Measurements from ENCODE around the gene AGO1. TPM values are rescaled to one million over a fixed set of nuclear protein-coding genes. Genes with fewer than 3 reads are reported as not detected.

The AGO1 gene
- total and polyA plus RNA-seq, 2 of the 8 experiments (the other 6 are each of a cell fraction or from before 2014, with no cell fraction given) = 15.1 to 73.7 TPM

- ChIA-PET CTCF (ENCODE audit: partially characterized antibody) (interaction anchor here (0.8 to 2.3 kb wide), 5 partner anchors 19 to 73 kb away, joined by 3 to 10 read pairs (median 3); partner anchors contain the start of genes AGO1 and AGO3), POLR2A (ENCODE audit: partially characterized antibody) (no interaction called here)
- H3K4me1 ChIP-seq (replicated peaks in 1 of 4; ENCODE audit: control insufficient read depth in 3 of 4, insufficient read depth in 4 of 4, low read length in 3 of 4) = 0 out of 7 replicates have a peak, but pooled peaks cover 0 to 1% (median 0%) of the 10 kb centered on the region in 4 experiments
- no peak overlapping the region for H3K27ac ChIP-seq (ENCODE audit: low read depth, low read length)
- H4K91ac ChIP-seq (replicated peaks; ENCODE audit: insufficient read length, low read length) = no peak overlapping the region
- no peak overlapping the region for H3K18ac ChIP-seq (ENCODE audit: extremely low read depth, low read length)
- H3K4me2 ChIP-seq (ENCODE audit: insufficient read depth in 1 of 2, low read depth in 2 of 2, low read length in 2 of 2) = no peak overlapping the region
- no peak overlapping the region for H3K4me3 ChIP-seq (ENCODE audit: extremely low read depth in 1 of 4, insufficient read depth in 2 of 4, low read depth in 3 of 4, low read length in 4 of 4)
- no peak for DNase-seq (ENCODE audit: low read depth in 1 of 2, low spot score in 2 of 2)
- H3K9ac ChIP-seq (replicated peaks in 1 of 4; ENCODE audit: extremely low read depth in 1 of 4, low read depth in 3 of 4, low read length in 3 of 4) = no peak overlapping the region
- H2BK12ac ChIP-seq (ENCODE audit: low read depth, low read length) = no peak overlapping the region
- no peak overlapping the region for H3K14ac ChIP-seq (ENCODE audit: insufficient read length)
- H2AFZ ChIP-seq (ENCODE audit: low read length) = no peak overlapping the region
- no peaks in the 10 kb centered on the region for H4K20me1 ChIP-seq (replicated peaks in 1 of 2; ENCODE audit: control insufficient read depth in 1 of 2, insufficient read depth in 2 of 2, low read length in 2 of 2)
- no peaks in the 10 kb centered on the region for H3K23me2 ChIP-seq (ENCODE audit: low read depth, low read length)
- no peak overlapping the region for H3K23ac ChIP-seq (ENCODE audit: insufficient read length)
- no peak overlapping the region for H3K4ac ChIP-seq (replicated peaks; ENCODE audit: insufficient read length, low read depth, low read length)
- H2BK20ac ChIP-seq (ENCODE audit: low read length) = no peak overlapping the region
- no peak overlapping the region for H2BK120ac ChIP-seq (replicated peaks; ENCODE audit: low read depth, low read length)
- H3K36me3 ChIP-seq (ENCODE audit: control insufficient read depth in 2 of 4, insufficient read depth in 4 of 4, low read length in 3 of 4) = peaks cover 0 to 5% (median 2%) of the 10 kb centered on the region in 4 experiments; a peak in 2 of 8 replicates
- no peak overlapping the region for H3K56ac ChIP-seq (replicated peaks; ENCODE audit: insufficient read length, low read depth, low read length)
- no peak overlapping the region for H4K8ac ChIP-seq (ENCODE audit: extremely low read depth, insufficient read depth, low read length)
- no peak for FAIRE-seq
- H4K5ac ChIP-seq (ENCODE audit: insufficient read length, low read depth, low read length) = no peak overlapping the region
- no peaks in the 10 kb centered on the region for H3K27me3 ChIP-seq (replicated peaks in 1 of 4; ENCODE audit: control insufficient read depth in 3 of 4, extremely low read depth in 1 of 4, insufficient read depth in 3 of 4, low read length in 3 of 4)
- no peak overlapping the region for H2AK5ac ChIP-seq (ENCODE audit: low read depth, low read length)
- no peaks in the 10 kb centered on the region for H3K79me2 ChIP-seq (ENCODE audit: control insufficient read depth in 1 of 2, insufficient read depth in 2 of 2, low read length in 2 of 2)
- no peak for TF ChIP-seq FOSL1 (IDR thresholded peaks at IDR 0.05; ENCODE audit: insufficient read depth, low read depth, low read length)
- no peak for TF ChIP-seq BCL11A (IDR thresholded peaks at IDR 0.05; ENCODE audit: low read depth in 2 of 2, low read length in 2 of 2)
- TF ChIP-seq GTF2F1 (IDR thresholded peaks at IDR 0.05; ENCODE audit: borderline replicate concordance, low read depth, low read length) = no peak
- TF ChIP-seq ASH2L (IDR thresholded peaks at IDR 0.05; ENCODE audit: low read length) = no peak
- no peak for TF ChIP-seq JUN (IDR thresholded peaks at IDR 0.05; ENCODE audit: low read depth, low read length)
- peak; percentile 62 to 67 for TF ChIP-seq RAD21 (IDR thresholded peaks at IDR 0.05 in 1 of 2, conservative IDR thresholded peaks at IDR 0.05 in 1 of 2; ENCODE audit: low read depth in 2 of 2, low read length in 2 of 2)
- no peak for TF ChIP-seq TEAD4 (IDR thresholded peaks at IDR 0.05; ENCODE audit: low read depth, low read length)
- TF ChIP-seq SUZ12 (IDR thresholded peaks at IDR 0.05; ENCODE audit: low read length) = no peak
- no peak for TF ChIP-seq SP4 (IDR thresholded peaks at IDR 0.05; ENCODE audit: low read length)
- TF ChIP-seq, protein P1, sequence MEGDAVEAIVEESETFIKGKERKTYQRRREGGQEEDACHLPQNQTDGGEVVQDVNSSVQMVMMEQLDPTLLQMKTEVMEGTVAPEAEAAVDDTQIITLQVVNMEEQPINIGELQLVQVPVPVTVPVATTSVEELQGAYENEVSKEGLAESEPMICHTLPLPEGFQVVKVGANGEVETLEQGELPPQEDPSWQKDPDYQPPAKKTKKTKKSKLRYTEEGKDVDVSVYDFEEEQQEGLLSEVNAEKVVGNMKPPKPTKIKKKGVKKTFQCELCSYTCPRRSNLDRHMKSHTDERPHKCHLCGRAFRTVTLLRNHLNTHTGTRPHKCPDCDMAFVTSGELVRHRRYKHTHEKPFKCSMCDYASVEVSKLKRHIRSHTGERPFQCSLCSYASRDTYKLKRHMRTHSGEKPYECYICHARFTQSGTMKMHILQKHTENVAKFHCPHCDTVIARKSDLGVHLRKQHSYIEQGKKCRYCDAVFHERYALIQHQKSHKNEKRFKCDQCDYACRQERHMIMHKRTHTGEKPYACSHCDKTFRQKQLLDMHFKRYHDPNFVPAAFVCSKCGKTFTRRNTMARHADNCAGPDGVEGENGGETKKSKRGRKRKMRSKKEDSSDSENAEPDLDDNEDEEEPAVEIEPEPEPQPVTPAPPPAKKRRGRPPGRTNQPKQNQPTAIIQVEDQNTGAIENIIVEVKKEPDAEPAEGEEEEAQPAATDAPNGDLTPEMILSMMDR (IDR thresholded peaks at IDR 0.05; ENCODE audit: control extremely low read depth in 1 of 3, insufficient read depth in 1 of 3, low read depth in 1 of 3, low read length in 3 of 3) = peak in 2 of 3 experiments; percentile 20 to 38; a peak in 3 of 4 replicates
- no peak for TF ChIP-seq RFX5 (IDR thresholded peaks at IDR 0.05; ENCODE audit: borderline replicate concordance, low read depth, low read length)
- no peak overlapping the region for H2BK5ac ChIP-seq (ENCODE audit: low read depth, low read length)
- no peaks in the 10 kb centered on the region for H3K9me3 ChIP-seq (ENCODE audit: insufficient read depth in 2 of 2, low read depth in 1 of 2, low read length in 1 of 2)
- H2BK15ac ChIP-seq (ENCODE audit: low read length) = no peak overlapping the region
- H3K79me1 ChIP-seq (ENCODE audit: low read depth, low read length) = no peaks in the 10 kb centered on the region
Measured at GRCh38 chr1:35857830-35858229, 25.2 kb upstream of the AGO1 start.
